SH-SY5Y (cell line): ENCODE results near the gene CENPX.

Source experiments
- GATA2 ChIP-seq: IDR thresholded peaks from 2 replicates; pipeline ENCODE4 v1.6.1; 2011; ENCODE audit warnings: mild to moderate bottlenecking, low read depth, low read length
- GATA3 ChIP-seq: IDR thresholded peaks from 2 replicates; pipeline ENCODE4 v1.6.1; 2011; ENCODE audit warnings: low read depth, mild to moderate bottlenecking, low read length, moderate library complexity

Gene CENPX

DNA sequence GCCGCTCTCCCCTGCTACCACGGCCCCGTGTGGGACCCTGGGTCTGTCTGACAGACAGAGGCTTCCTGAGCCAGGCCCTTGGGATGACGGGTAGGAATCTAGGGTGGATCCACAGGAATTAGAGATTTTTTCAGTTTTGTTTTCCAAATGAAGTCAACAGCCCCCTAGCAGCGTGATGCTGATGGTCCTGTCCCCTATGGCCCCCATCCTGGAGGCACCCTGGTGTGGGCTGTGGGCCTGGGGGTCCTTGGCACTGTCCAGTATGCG, 15.5 kb downstream of the CENPX start:
- TF ChIP-seq GATA3 = no peak
- no peak for TF ChIP-seq GATA2

DNA sequence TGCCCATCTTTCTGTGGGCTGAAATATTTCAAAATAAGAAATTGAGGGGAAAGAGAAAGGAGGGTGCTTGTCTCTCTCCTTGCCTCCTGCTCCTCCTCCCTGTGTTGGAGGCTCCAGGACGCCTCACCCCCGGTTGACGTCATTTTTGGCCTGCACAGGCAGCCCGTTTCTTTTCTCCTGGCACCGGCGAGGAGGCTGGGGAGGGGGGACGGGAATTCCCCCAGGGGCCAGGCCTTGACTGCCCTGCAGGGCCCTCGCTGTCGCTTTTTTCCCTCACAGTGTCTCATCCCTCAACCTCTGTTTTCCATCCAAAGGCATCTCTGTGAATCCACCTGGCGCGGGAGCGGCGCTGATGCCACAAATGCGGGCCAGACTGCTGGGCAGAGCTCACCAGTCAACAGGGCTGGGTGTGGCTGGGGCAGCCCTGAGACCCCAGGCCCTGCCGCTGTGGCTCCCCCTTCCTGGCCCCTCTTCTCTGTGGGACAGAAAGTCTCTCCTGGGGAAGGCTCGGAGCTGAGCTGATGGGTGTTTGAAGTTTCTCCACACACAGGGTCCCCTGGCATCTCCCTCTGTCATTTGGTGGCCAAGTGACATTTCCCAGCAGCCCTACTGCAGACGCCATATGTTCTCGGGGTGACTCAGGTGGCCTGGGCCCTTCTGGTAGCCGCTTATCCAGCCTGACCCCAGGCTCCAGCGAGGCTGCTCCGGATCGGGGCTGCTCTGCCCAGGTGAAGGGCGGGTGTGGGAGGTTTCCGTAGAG, 16.0 kb downstream of the CENPX start:
- TF ChIP-seq GATA3 (no peak), GATA2 (no peak)

DNA sequence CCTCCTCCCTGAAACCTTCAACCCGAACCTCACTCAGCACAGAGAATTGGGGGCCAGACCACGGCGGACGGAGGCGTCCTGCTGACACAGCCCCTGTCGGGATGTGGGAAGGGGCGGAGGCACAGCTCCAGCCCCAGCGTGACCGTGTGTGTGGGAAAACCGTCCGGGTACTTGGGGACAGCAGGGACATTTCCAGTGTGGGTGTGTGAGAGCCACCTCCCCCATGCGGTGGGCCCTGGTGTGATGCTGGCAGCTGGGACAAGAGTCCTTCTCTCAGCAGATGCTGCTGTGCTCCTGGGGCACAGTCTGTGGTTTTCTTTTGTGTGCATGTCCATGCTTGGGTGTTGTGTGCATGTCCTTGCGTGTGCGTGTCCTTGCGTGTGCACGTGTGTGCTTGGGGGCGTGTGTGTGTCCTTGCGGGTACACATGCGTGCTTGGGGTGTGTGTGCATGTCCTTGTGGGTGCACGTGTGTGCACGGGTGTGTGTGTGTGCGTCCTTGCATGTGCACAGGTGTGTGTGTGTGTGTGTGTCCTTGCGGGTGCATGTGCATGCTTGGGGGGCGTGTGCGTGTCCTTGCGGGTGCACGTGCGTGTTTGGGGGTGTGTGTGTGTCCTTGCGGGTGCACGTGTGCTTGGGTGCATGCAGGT, 16.9 kb downstream of the CENPX start:
- no peak for TF ChIP-seq GATA2
- no peak for TF ChIP-seq GATA3

DNA sequence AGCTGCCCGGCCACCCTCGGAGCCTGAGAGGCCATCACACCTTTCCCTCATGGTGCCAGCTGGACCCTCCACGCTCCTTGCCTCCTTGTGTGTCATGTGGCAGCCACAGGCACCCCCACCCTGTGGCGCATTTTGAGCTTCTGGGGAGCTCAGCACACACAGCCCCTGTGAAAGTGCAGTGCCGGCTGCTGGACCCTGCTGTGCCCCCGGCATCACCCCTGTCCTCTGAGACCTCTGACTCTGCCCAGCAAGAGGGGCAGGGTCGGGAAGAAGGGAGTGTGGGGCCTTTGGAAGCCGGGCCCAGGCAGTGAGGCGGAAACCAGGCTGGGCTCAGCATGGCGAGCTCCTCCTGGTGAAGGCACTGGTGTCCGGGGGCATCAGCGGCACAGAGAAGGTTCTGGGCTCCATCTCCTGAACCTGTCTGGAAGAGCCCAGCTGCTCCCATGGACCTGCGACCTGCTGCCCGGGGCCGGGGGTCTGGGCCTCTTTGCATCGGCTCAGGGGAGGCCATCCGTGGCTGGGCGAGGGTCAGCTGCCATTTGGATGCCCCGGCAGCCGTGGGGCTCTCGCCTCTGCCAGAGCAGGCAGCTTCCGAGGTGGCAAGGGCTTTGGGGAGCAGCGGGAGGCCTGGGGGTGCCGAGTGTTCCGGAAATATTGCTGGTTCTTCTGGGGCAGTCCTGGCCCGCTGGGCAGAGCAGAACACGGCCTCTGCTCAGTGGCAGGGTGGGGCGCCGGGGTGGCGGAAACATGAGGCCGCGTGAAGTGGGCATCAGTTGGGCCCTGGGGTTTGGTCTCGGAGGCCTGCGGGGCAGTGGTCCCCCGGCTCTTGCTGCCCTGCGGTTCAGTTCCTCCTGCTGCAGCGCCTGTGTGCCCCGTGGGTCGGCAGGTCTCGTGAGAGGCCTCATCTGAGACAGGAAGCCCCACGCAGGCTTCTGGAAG, 17.9 kb downstream of the CENPX start:
- no peak for TF ChIP-seq GATA2

DNA sequence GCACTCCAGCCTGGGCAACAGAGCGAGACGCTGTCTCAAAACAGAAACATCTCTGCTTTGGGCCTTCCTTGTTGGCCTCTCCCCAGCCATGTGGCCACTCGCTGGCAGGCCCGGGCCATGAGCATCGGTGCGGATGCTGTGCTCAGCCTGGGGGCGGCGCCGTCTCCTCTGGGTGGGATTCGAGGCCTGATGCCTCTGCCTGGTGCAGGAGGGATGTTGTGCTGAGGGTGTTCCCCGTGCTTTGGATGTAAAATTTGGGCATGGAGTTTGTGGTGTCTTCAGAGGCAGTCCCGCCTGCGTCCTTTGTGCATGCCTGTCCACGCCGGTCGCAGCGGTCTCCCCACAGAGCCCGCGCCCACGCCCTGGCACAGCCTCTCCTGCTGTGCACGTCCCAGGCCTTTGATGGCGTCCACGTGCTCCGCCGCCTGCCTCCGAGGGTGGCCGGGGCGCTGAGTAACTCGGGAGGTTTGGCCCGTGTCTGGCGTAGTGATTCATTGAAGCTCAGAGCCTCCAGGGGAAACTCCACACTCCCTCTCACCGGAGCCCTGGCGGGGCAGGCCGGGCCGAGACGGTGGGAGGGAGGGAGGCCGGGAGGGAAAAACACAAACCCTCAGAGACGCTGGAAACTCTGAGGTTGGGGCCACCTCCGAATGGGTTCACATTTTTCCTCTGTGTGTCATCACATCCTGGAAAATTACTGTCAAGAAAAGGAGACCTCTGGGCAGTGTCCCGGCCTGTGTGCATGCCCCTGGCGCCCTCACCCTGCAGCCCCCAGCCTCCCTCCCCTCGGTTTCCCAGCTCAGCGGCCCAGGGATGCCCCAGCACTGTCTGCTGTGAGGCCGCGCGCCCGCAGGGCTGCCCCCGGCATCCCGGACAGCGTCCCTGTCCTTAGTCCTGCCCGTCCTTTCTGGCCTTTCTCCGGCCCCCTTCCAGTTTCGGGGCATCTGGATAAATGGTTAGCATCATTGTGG, 19.0 kb downstream of the CENPX start:
- no peak for TF ChIP-seq GATA3
- no peak for TF ChIP-seq GATA2

DNA sequence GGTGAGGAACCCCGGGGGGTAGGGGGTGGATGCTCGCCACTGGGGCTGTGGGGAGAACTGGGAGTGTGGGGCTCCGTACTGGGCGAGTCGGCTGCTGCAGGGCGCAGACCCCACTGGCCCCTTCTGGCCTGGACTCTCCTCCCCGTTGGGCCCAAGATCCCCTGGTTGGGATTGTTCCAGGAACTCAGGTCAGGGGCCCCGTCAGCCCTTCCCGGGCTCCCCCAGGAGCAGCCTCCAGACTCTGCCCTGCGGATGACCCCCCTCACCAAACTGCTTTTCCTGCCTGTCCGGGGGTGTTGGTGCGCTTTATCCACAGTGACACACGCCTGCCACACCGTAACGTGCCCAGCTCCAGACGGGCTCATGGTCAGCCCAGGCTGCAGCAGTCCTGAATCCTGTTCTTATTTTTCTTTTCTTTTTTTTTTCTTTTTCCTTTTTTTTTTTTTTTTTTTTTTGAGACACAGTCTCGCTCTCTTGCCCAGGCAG, 21.1 kb downstream of the CENPX start:
- TF ChIP-seq GATA2 (no peak), GATA3 (no peak)

DNA sequence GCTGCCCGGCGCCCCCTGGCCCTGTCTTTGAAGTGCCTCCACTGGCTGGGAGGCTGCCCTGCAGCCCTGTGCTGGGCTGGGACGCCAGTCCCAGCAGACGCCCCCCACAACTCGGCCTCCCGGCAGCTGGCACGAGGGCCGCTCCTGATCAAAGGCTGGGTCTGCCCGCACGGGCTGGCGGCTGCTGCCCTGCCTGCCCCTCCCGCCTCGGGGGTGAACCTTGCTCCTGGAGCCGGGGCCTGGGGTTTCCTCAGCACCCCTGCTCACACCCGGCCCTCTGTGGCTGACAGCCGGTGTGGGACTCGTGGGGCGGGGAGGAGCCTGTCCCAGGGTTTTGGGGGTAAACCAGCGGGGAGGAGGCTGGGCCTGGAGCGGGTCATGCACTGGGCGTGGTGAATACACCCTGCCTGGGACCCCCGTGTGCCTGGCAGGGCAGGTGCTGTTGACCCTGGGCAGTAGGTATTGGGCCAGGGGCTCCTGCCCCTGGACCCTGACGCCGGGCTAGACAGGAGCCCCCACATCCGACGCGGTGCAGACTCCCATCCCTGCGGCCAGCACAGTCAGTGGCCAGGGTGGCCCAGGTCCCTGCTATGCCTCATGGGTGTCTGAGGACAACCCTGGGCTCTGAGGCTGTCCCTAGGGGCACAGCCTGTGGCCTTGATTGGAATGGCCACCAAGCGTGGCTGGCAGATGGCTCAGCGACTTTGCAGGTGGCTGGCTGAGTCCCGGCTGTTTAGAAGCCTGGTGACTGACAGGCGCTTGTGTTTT, 21.7 kb downstream of the CENPX start:
- no peak for TF ChIP-seq GATA3
- TF ChIP-seq GATA2 = no peak

GRCh38 chr17:81999976-82000802, 22.5 kb downstream of the CENPX start:
- TF ChIP-seq GATA3 = no peak
- TF ChIP-seq GATA2 = no peak

GRCh38 chr17:81999587-81999975, 23.1 kb downstream of the CENPX start:
- no peak for TF ChIP-seq GATA3
- TF ChIP-seq GATA2 = no peak

GRCh38 chr17:81998691-81999438, 23.8 kb downstream of the CENPX start:
- TF ChIP-seq GATA3 = no peak
- TF ChIP-seq GATA2 = no peak

GRCh38 chr17:81998212-81998611, 24.5 kb downstream of the CENPX start:
- TF ChIP-seq GATA3 (no peak), GATA2 (no peak)

DNA sequence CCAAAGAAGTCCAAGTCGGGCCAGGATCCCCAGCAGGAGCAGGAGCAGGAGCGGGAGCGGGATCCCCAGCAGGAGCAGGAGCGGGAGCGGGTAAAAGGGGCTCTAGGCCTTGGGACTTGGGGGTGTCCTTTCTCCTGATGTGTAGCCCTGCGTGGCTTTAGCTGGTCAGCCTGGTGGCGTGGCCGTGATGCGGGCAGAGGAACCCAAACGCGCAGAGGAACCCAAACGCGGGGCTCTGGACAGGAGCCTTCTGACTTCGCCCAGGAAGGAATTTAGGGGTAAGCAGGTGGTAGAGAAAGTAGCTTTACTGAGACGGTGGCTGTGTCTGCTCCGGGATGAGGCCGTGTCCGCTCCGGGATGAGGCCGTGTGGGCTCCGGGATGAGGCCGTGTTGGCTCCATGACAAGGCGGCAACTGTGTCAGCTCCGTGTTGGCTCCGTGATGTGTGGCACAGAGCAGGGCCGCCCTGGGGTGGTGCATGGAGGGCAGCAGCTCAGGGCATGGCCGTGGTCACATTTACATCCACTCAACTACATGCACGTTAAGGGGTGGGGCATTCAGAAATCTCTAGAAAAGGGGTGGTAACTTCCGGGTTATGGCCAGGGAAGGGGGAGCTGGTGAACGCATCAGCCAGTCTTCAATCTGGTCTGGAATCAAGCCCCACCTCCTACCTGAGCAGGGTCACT, 25.8 kb downstream of the CENPX start:
- TF ChIP-seq GATA3 (no peak), GATA2 (no peak)
